ENCODE measurements around the gene KLF13. TPM values are rescaled to one million over a fixed set of nuclear protein-coding genes. Genes with fewer than 3 reads are reported as not detected.

KLF13 gene
- total RNA-seq, 4 donors from 2014 or later, result 18.3 to 50.2 (median 32.9) TPM

DNA sequence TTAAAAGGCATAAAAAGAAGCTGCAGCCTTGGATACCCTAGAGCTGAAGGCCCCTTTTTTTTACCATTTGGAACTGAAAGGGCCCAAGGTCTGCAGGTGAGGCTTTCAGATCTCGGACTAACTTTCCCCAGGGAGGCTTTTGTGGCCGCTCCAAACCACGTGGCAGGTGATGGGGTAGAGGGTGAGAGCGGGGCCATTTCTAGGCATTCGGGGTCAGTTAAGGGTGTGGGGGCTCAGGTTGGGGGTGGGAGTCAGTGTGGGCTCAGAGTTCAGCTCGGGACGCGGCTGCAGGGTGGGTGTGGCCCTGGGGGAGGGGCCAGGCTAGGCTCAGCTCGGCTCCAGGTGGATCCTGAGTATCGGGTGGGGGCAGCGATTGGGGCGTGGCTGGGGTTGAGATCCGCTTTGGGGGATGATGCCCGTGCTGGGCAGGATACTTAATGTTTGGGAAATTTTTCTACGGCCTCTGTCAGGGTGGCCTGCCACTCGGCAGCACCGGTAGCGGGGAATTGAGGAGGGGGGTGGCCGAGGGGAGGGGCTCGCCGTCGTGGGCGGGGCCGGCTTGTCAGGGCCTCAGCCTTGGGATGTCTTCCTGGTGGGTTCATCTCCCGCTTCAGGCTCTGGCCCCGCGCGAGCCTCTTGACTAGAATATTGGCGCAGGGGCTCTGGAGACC, 2.5 kb downstream of the KLF13 start:
- in situ Hi-C loops (cut with MboI; ENCODE audit: low sequenced_read_pairs in 4 of 4) (loop anchor here in 3 of 4 donors (10.0 to 25.0 kb wide), 2 partner anchors 114 to 367 kb away; no protein-coding TSS in a partner anchor), intact Hi-C loops (cut with DNase I; ENCODE audit: low total_unique reads) (loop anchor here (5.0 kb wide), 3 partner anchors 158 to 1507 kb away; partner anchors contain the start of genes MTMR10 and TJP1)
- ATAC-seq (no peak), DNase-seq (no peak)
- no peaks in the 10 kb centered on the region for H3K36me3 ChIP-seq
- peak overlapping the region; percentile 61 to 91 (median 78) for H3K4me3 ChIP-seq
- no peak for TF ChIP-seq POLR2A (IDR thresholded peaks at IDR 0.05)
- TF ChIP-seq, protein P1, sequence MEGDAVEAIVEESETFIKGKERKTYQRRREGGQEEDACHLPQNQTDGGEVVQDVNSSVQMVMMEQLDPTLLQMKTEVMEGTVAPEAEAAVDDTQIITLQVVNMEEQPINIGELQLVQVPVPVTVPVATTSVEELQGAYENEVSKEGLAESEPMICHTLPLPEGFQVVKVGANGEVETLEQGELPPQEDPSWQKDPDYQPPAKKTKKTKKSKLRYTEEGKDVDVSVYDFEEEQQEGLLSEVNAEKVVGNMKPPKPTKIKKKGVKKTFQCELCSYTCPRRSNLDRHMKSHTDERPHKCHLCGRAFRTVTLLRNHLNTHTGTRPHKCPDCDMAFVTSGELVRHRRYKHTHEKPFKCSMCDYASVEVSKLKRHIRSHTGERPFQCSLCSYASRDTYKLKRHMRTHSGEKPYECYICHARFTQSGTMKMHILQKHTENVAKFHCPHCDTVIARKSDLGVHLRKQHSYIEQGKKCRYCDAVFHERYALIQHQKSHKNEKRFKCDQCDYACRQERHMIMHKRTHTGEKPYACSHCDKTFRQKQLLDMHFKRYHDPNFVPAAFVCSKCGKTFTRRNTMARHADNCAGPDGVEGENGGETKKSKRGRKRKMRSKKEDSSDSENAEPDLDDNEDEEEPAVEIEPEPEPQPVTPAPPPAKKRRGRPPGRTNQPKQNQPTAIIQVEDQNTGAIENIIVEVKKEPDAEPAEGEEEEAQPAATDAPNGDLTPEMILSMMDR (IDR thresholded peaks at IDR 0.05 in 4 of 5, conservative IDR thresholded peaks at IDR 0.05 in 1 of 5), result no peak
- no peaks in the 10 kb centered on the region for H3K9me3 ChIP-seq
- peaks cover 55 to 57% of the 10 kb centered on the region in 2 donors for H3K4me1 ChIP-seq
- H3K27me3 ChIP-seq, result no peaks in the 10 kb centered on the region
- H3K27ac ChIP-seq, result peak overlapping the region; percentile 82 to 99 (median 91)

DNA sequence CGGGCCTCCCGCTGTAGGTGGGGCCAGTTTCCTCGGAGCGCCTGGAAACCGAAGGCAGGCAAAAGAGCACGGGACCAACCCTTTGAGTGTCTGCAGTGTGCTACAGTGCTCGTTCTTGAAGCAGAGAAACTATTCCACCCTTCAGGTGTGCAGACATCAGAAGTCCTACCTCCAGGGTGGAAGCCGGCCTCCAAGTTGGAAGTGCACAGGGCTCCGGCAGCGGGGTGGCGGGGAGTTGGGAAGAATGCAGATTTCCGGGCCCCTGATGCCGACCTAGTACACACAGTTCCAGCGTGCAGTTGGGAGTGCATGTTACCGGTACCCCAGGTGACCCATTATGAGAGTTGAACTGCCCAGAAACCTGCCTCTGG, 3.0 kb downstream of the KLF13 start:
- Histone ChIP-seq H3K27ac (peak overlapping the region; percentile 82 to 99 (median 91)), H3K36me3 (no peaks in the 10 kb centered on the region), H3K4me1 (peaks cover 56 to 60% of the 10 kb centered on the region in 2 donors), H3K27me3 (no peaks in the 10 kb centered on the region), H3K9me3 (no peaks in the 10 kb centered on the region), H3K4me3 (peak overlapping the region; percentile 61 to 91 (median 78))
- TF ChIP-seq, protein P1 (IDR thresholded peaks at IDR 0.05 in 4 of 5, conservative IDR thresholded peaks at IDR 0.05 in 1 of 5), result no peak
- no peak for TF ChIP-seq POLR2A (IDR thresholded peaks at IDR 0.05)
- intact Hi-C loops (cut with DNase I; ENCODE audit: low total_unique reads) (loop anchor here (5.0 kb wide), 3 partner anchors 158 to 1507 kb away; partner anchors contain the start of genes MTMR10 and TJP1), in situ Hi-C loops (cut with MboI; ENCODE audit: low sequenced_read_pairs in 4 of 4) (loop anchor here in 3 of 4 donors (10.0 to 25.0 kb wide), 3 partner anchors 65 to 367 kb away; no protein-coding TSS in a partner anchor)
- no peak for ATAC-seq
- no peak for DNase-seq

DNA sequence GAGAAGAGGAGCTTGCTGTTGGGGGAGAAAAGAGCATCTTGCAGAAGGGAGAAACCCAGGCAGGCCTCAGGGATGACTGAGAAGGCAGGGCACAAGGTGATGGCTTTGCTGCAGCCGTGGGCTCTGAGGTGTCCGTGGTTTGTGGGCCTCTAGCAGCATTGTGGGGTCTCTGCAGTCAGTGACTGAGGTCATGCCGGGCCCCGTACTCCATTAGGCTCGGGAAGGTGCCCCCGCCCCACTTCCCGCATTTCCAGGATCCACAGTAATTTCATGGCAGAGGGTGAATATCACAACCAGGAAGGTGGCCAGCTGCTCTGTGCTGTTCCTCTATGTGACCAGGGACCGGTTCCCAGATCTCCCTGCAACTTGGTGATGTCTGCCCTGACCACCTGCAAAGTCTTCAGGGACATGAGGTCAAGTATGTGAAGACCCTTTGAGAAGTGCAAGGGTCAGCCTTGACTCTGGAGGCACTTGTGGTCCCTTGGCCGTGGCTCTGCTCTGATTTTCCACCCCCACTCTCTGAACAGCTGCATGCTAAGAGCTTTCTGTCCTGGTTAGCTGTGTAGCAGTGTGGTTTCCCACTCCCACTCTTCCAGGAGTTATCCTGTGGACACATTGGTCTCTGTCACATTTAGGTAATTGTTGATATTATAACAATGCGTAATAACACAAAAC, 3.6 kb downstream of the KLF13 start:
- peak overlapping the region; percentile 82 to 99 (median 91) for H3K27ac ChIP-seq
- intact Hi-C loops (cut with DNase I; ENCODE audit: low total_unique reads), result no loop called here
- H3K9me3 ChIP-seq, result no peaks in the 10 kb centered on the region
- in situ Hi-C loops (cut with MboI; ENCODE audit: low sequenced_read_pairs in 4 of 4), result loop anchor here in 2 of 4 donors (10.0 to 25.0 kb wide), 2 partner anchors 65 to 368 kb away; no protein-coding TSS in a partner anchor
- H3K4me1 ChIP-seq, result peaks cover 60 to 62% of the 10 kb centered on the region in 2 donors
- no peak for DNase-seq
- no peak for ATAC-seq
- H3K36me3 ChIP-seq, result no peaks in the 10 kb centered on the region
- H3K4me3 ChIP-seq, result peak overlapping the region in 3 of 4 donors; percentile 68 to 91 (median 87)
- H3K27me3 ChIP-seq, result no peaks in the 10 kb centered on the region
- TF ChIP-seq POLR2A (IDR thresholded peaks at IDR 0.05), result no peak
- TF ChIP-seq, protein P1 (IDR thresholded peaks at IDR 0.05 in 4 of 5, conservative IDR thresholded peaks at IDR 0.05 in 1 of 5), result no peak

GRCh38 chr15:31330836-31331235, 4.2 kb downstream of the KLF13 start:
- DNase-seq, result no peak
- peaks cover 65% of the 10 kb centered on the region in 2 donors for H3K4me1 ChIP-seq
- H3K9me3 ChIP-seq, result no peaks in the 10 kb centered on the region
- ATAC-seq, result no peak
- H3K27me3 ChIP-seq, result no peaks in the 10 kb centered on the region
- intact Hi-C loops (cut with DNase I; ENCODE audit: low total_unique reads), result no loop called here
- H3K27ac ChIP-seq, result peak overlapping the region; percentile 82 to 99 (median 91)
- TF ChIP-seq, protein P1 (IDR thresholded peaks at IDR 0.05 in 4 of 5, conservative IDR thresholded peaks at IDR 0.05 in 1 of 5), result no peak
- TF ChIP-seq POLR2A (IDR thresholded peaks at IDR 0.05), result no peak
- no peaks in the 10 kb centered on the region for H3K36me3 ChIP-seq
- in situ Hi-C loops (cut with MboI; ENCODE audit: low sequenced_read_pairs in 4 of 4), result loop anchor here in 2 of 4 donors (10.0 to 25.0 kb wide), 2 partner anchors 64 to 369 kb away; no protein-coding TSS in a partner anchor
- H3K4me3 ChIP-seq, result no peak overlapping the region
